Cardiac muscle cell (in vitro differentiated cells and primary cell): Measurements from ENCODE around the gene PCF11. TPM values are rescaled to one million over a fixed set of nuclear protein-coding genes. Genes with fewer than 3 reads are reported as not detected.
A peak's percentile ranks its signal among the peaks of the same experiment; 100 is the strongest.
"Not testable (repeated sequence)": the region's sequence is repeated elsewhere in the genome, so short reads cannot be mapped to it uniquely, and the experiment has no call there.

Source experiments
- DNase-seq, 2 donors: peaks; one replicate each; pipeline versions ENCODE4 v3.0.0 to v3.0.0-alpha.2; 2010 to 2017; ENCODE audit warnings: low read depth in 1 of 2, low spot score in 1 of 2
- H3K27ac ChIP-seq: fragments of 200-600 bp; sonication (generic); 2 replicates; pipeline ENCODE4 v1.5.1; 2016
- H3K27me3 ChIP-seq: fragments of 200-600 bp; sonication (generic); 2 replicates; pipeline ENCODE4 v1.6.0; 2016; ENCODE audit warnings: control low read depth
- H3K36me3 ChIP-seq: fragments of 200-600 bp; sonication (generic); 2 replicates; pipeline ENCODE4 v1.5.1; 2016; ENCODE audit warnings: control low read depth
- H3K4me1 ChIP-seq: fragments of 200-600 bp; sonication (generic); 2 replicates; pipeline ENCODE4 v1.8.1; 2017; ENCODE audit warnings: low read depth, mild to moderate bottlenecking, mixed run types
- H3K4me3 ChIP-seq: fragments of 200-600 bp; sonication (generic); 2 replicates; pipeline ENCODE4 v1.5.1; 2016; ENCODE audit warnings: mild to moderate bottlenecking
- H3K9me3 ChIP-seq: fragments of 200-600 bp; sonication (generic); 2 replicates; pipeline ENCODE4 v1.5.1; 2017; ENCODE audit warnings: low read depth, mild to moderate bottlenecking, control low read depth
- polyA plus RNA-seq: library from polyadenylated mRNA; unstranded; fragments of >200 nt; fragmentation: Nextera tagmentation; extraction: Ambion mirVana; gene quantifications from 2 replicates; pipeline ENCODE4 v1.2.1, GENCODE V29; 2016
- total RNA-seq: library from RNA; depleted of rRNA; stranded (reverse); fragments of >200 nt; gene quantifications from 2 replicates; pipeline ENCODE4 v1.2.3, GENCODE V29; 2016
- TF ChIP-seq, protein P1 (sequence below): IDR thresholded peaks from 2 replicates; pipeline ENCODE4 v1.5.1; 2012; ENCODE audit warnings: low read depth, mild to moderate bottlenecking, low read length

Gene PCF11
- total and polyA plus RNA-seq, 2 experiments from 2014 or later, result 14.5 to 204 TPM

DNA sequence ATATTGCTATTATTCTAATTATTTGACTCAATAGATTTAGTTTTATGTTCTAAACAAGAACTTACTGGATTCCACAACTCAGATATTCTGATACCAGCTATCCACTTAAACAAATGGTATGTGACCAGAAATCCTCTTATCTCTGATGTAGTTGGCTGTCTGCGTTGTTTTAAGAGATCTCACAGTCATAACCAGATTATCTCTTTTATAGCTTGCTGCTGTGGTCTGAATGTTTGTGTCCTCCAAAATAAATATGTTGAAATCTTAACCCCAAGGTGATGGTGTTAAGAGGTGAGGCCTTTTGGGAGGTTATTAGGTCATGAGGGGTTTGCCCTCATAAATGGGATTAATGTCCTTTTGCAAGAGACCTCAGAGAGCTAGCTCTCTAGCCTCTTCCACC lies 49.3 kb downstream of the PCF11 start:
- H3K4me1 ChIP-seq, result no peaks in the 10 kb centered on the region
- H3K27me3 ChIP-seq, result no peaks in the 10 kb centered on the region
- peaks cover 20% of the 10 kb centered on the region for H3K36me3 ChIP-seq
- H3K9me3 ChIP-seq, result no peaks in the 10 kb centered on the region
- no peak overlapping the region for H3K27ac ChIP-seq
- TF ChIP-seq, protein P1, sequence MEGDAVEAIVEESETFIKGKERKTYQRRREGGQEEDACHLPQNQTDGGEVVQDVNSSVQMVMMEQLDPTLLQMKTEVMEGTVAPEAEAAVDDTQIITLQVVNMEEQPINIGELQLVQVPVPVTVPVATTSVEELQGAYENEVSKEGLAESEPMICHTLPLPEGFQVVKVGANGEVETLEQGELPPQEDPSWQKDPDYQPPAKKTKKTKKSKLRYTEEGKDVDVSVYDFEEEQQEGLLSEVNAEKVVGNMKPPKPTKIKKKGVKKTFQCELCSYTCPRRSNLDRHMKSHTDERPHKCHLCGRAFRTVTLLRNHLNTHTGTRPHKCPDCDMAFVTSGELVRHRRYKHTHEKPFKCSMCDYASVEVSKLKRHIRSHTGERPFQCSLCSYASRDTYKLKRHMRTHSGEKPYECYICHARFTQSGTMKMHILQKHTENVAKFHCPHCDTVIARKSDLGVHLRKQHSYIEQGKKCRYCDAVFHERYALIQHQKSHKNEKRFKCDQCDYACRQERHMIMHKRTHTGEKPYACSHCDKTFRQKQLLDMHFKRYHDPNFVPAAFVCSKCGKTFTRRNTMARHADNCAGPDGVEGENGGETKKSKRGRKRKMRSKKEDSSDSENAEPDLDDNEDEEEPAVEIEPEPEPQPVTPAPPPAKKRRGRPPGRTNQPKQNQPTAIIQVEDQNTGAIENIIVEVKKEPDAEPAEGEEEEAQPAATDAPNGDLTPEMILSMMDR, result no peak
- no peak overlapping the region for H3K4me3 ChIP-seq
- no peak for DNase-seq

- DNase-seq, H3K27ac ChIP-seq, H3K4me1 ChIP-seq, H3K9me3 ChIP-seq, H3K27me3 ChIP-seq, H3K4me3 ChIP-seq: not testable (repeated sequence)
- peaks cover 22% of the 10 kb centered on the region for H3K36me3 ChIP-seq
Measured at GRCh38 chr11:83206771-83207382, 49.9 kb downstream of the PCF11 start.

DNA sequence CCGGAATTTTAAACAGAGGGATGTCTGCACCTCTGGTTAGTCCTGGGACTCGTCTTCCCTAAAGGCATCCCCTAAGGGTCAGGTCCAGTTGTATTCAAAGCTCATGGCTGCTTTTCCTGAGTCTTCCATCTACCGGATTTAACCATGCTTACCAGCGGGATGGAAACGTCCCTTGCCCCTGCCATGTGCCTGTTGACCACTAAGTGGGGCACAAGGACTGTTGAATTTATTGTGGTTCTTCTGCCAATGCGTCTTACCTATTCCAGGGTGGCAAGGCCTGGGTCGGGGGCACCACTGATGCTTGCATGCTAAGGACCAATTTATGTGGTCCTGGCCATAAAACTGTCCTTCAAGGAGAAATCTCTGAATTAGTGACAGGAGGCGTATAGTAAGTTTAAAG lies 62.2 kb downstream of the PCF11 start:
- Histone ChIP-seq H3K4me1 (no peaks in the 10 kb centered on the region), H3K36me3 (no peaks in the 10 kb centered on the region), H3K4me3 (no peak overlapping the region), H3K27ac (no peak overlapping the region), H3K27me3 (no peaks in the 10 kb centered on the region), H3K9me3 (no peaks in the 10 kb centered on the region)
- TF ChIP-seq, protein P1, result peak; percentile 29
- DNase-seq, result peak; percentile 7 to 29

- no peak overlapping the region for H3K27ac ChIP-seq
- H3K4me3 ChIP-seq, result no peak overlapping the region
- no peaks in the 10 kb centered on the region for H3K9me3 ChIP-seq
- H3K27me3 ChIP-seq, result no peaks in the 10 kb centered on the region
- no peaks in the 10 kb centered on the region for H3K36me3 ChIP-seq
- TF ChIP-seq, protein P1, result no peak
- no peaks in the 10 kb centered on the region for H3K4me1 ChIP-seq
- no peak for DNase-seq
Measured at GRCh38 chr11:83220260-83220659, 63.3 kb downstream of the PCF11 start.

DNA sequence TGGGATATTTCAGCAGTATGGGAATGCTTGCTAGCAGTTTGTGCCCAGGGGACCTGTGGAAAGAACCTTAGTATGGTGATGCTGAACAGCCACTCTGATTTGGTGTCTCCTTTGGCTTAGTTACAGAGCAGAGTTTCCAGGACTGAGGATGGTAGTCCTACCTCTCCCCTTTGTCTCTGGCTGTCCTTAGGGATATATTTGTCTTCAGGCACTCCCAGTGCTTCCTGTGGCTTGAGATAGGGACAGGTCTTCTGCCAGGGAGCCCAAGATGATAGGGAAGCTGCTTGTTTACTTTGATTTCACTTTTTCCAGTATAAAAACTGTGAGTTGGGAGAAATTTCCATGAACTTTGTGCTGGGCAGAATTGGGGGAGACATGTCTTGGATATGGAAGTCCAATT lies 64.8 kb downstream of the PCF11 start:
- H3K27ac ChIP-seq, result no peak overlapping the region
- DNase-seq, result no peak
- H3K4me1 ChIP-seq, result no peaks in the 10 kb centered on the region
- no peaks in the 10 kb centered on the region for H3K36me3 ChIP-seq
- no peak overlapping the region for H3K4me3 ChIP-seq
- H3K9me3 ChIP-seq, result no peaks in the 10 kb centered on the region
- no peaks in the 10 kb centered on the region for H3K27me3 ChIP-seq
- TF ChIP-seq, protein P1, result no peak

GRCh38 chr11:83222499-83222898 lies 65.6 kb downstream of the PCF11 start:
- Histone ChIP-seq H3K36me3 (no peaks in the 10 kb centered on the region), H3K9me3 (no peaks in the 10 kb centered on the region), H3K4me1 (no peaks in the 10 kb centered on the region), H3K4me3 (no peak overlapping the region), H3K27me3 (no peaks in the 10 kb centered on the region), H3K27ac (no peak overlapping the region)
- DNase-seq, result no peak
- TF ChIP-seq, protein P1, result no peak
